CD14-positive monocyte (primary cell): ENCODE measurements around the gene RPL10. TPM values are rescaled to one million over a fixed set of nuclear protein-coding genes. Genes with fewer than 3 reads are reported as not detected.

ENCODE experiments used
- DNase-seq, 3 donors: peaks; one replicate each; pipeline ENCODE4 v3.0.0-alpha.2; 2011 to 2022
- H2AFZ ChIP-seq: 2 replicates; pipeline ENCODE4 v1.6.0; 2012; ENCODE audit warnings: mild to moderate bottlenecking, low read depth, low read length, inconsistent platforms; ENCODE audit not compliant: insufficient read depth, poor library complexity, severe bottlenecking
- H3K27ac ChIP-seq, 2 donors: 1 replicate in 1 of 2; 2 replicates in 1 of 2; pipeline ENCODE4 v1.5.1; 2012 to 2013; ENCODE audit warnings: low read length in 2 of 2, control low read depth in 1 of 2, inconsistent platforms in 1 of 2, low read depth in 1 of 2, mild to moderate bottlenecking in 1 of 2
- H3K27me3 ChIP-seq, 2 donors: one replicate each; pipeline versions ENCODE4 v1.6.0 to v1.6.1; 2011 to 2013; ENCODE audit warnings: low read length in 2 of 2; ENCODE audit not compliant: control insufficient read depth in 2 of 2, insufficient read depth in 2 of 2
- H3K36me3 ChIP-seq, 2 donors: replicated peaks in 1 of 2; 1 replicate in 1 of 2; 2 replicates in 1 of 2; pipeline versions ENCODE4 v1.5.1 to v1.6.1; 2012 to 2013; ENCODE audit warnings: low read length in 2 of 2, control low read depth in 1 of 2, inconsistent platforms in 1 of 2, mild to moderate bottlenecking in 1 of 2; ENCODE audit not compliant: insufficient read depth in 2 of 2, control insufficient read depth in 1 of 2
- H3K4me1 ChIP-seq, 2 donors: 1 replicate in 1 of 2; 2 replicates in 1 of 2; pipeline versions ENCODE4 v1.5.1 to v1.6.1; 2012 to 2013; ENCODE audit warnings: low read length in 2 of 2, control low read depth in 1 of 2, inconsistent platforms in 1 of 2, mild to moderate bottlenecking in 1 of 2, moderate library complexity in 1 of 2; ENCODE audit not compliant: insufficient read depth in 2 of 2, control insufficient read depth in 1 of 2
- H3K4me2 ChIP-seq: replicated peaks from 2 replicates; pipeline ENCODE3; 2012; ENCODE audit warnings: low read length, moderate library complexity, mild to moderate bottlenecking; ENCODE audit not compliant: poor library complexity, severe bottlenecking; ENCODE audit errors: extremely low read depth
- H3K4me3 ChIP-seq, 3 experiments: fragments of 200-600 bp in 1 of 3; sonication (generic) in 1 of 3; replicated peaks in 1 of 3; 1 replicate in 2 of 3; 2 replicates in 1 of 3; pipeline ENCODE4 v1.5.1; 2011 to 2013; ENCODE audit warnings: low read length in 3 of 3, mild to moderate bottlenecking in 3 of 3, control low read depth in 2 of 3, low read depth in 2 of 3, inconsistent platforms in 1 of 3, moderate library complexity in 1 of 3
- H3K79me2 ChIP-seq: 2 replicates; pipeline ENCODE4 v1.6.0; 2012; ENCODE audit warnings: mild to moderate bottlenecking, control low read depth, inconsistent platforms, low read length, moderate library complexity; ENCODE audit not compliant: insufficient read depth
- H3K9ac ChIP-seq: 2 replicates; pipeline ENCODE4 v1.6.0; 2017; ENCODE audit warnings: low read length, mild to moderate bottlenecking; ENCODE audit not compliant: insufficient read depth, poor library complexity, severe bottlenecking
- H3K9me3 ChIP-seq, 2 donors: replicated peaks in 1 of 2; 1 replicate in 1 of 2; 2 replicates in 1 of 2; pipeline versions ENCODE4 v1.5.1 to v1.6.1; 2012 to 2013; ENCODE audit warnings: low read length in 2 of 2, control low read depth in 1 of 2; ENCODE audit not compliant: control insufficient read depth in 1 of 2, insufficient read depth in 1 of 2
- H4K20me1 ChIP-seq: 2 replicates; pipeline ENCODE4 v1.6.0; 2012; ENCODE audit warnings: mild to moderate bottlenecking, low read length, control low read depth, moderate library complexity; ENCODE audit not compliant: insufficient read depth
- H3K27ac Mint-ChIP-seq, 7 donors: one replicate each; pipeline ENCODE4 v1.8.0; 2020; ENCODE audit warnings: mild to moderate bottlenecking in 7 of 7, mixed read lengths in 7 of 7, moderate library complexity in 6 of 7, inconsistent platforms in 2 of 7
- H3K27me3 Mint-ChIP-seq, 3 donors: one replicate each; pipeline ENCODE4 v1.8.0; 2021 to 2022; ENCODE audit warnings: low read depth in 3 of 3, mild to moderate bottlenecking in 3 of 3, mixed read lengths in 3 of 3, moderate library complexity in 3 of 3, inconsistent platforms in 1 of 3
- H3K36me3 Mint-ChIP-seq, 2 donors: one replicate each; pipeline ENCODE4 v1.8.0; 2020; ENCODE audit warnings: mixed read lengths in 2 of 2, inconsistent platforms in 1 of 2, mild to moderate bottlenecking in 1 of 2
- H3K4me1 Mint-ChIP-seq: one replicate; pipeline ENCODE4 v1.8.0; 2020; ENCODE audit warnings: mild to moderate bottlenecking, mixed read lengths
- H3K4me3 Mint-ChIP-seq, 2 donors: one replicate each; pipeline ENCODE4 v1.8.0; 2020; ENCODE audit warnings: mild to moderate bottlenecking in 2 of 2, mixed read lengths in 2 of 2, moderate library complexity in 1 of 2
- H3K9me3 Mint-ChIP-seq, 7 donors: one replicate each; pipeline ENCODE4 v1.8.0; 2020 to 2022; ENCODE audit warnings: mixed read lengths in 7 of 7, mild to moderate bottlenecking in 6 of 7, moderate library complexity in 6 of 7, inconsistent platforms in 2 of 7
- CTCF ChIP-seq: fragments of 200-600 bp; IDR thresholded peaks from one replicate; pipeline ENCODE4 v1.8.0; 2022; ENCODE audit warnings: antibody characterized with exemption, mild to moderate bottlenecking
- WGBS: methylation state at CpG from one replicate; pipeline ENCODE4 v1.1.5; 2013; ENCODE audit warnings: missing lambda C conversion rate; ENCODE audit not compliant: insufficient coverage; 5-methylcytosine and 5-hydroxymethylcytosine counted together
- intact Hi-C, 2 donors: fragments of 100-400 bp; cut with micrococcal nuclease; formaldehyde crosslinking; loops; one replicate each; pipeline versions ENCODE4 v1.15.0 to v1.15.1; 2023
- polyA plus RNA-seq, 3 donors: library from polyadenylated mRNA; depleted of rRNA in 1 of 3; unstranded in 2 of 3; stranded (reverse) in 1 of 3; fragments of 300-500 nt in 2 of 3; fragments of >200 nt in 1 of 3; fragmentation: Illumina TruSeq in 2 of 3; gene quantifications; 1 replicate in 2 of 3; 2 replicates in 1 of 3; pipeline ENCODE4 v1.2.3, GENCODE V29; 2012 to 2021

RPL10 gene
- polyA plus RNA-seq, 3 donors, result 1,536 to 5,639 (median 1,724) TPM

- Histone ChIP-seq H3K36me3 (peaks cover 37 to 41% of the 10 kb centered on the region in 2 donors), H3K79me2 (peaks cover 45% of the 10 kb centered on the region), H3K4me1 (peaks cover 46 to 53% of the 10 kb centered on the region in 2 donors), H3K9me3 (no peaks in the 10 kb centered on the region), H2AFZ (no peak overlapping the region), H4K20me1 (no peaks in the 10 kb centered on the region), H3K27me3 (no peaks in the 10 kb centered on the region), H3K4me2 (no peak overlapping the region), H3K9ac (no peak overlapping the region), H3K27ac (peak overlapping the region; percentile 78 to 92), H3K4me3 (no peak overlapping the region)
- no peak for TF ChIP-seq CTCF
- peaks cover 0 to 11% (median 2%) of the 10 kb centered on the region in 3 donors for H3K27me3 Mint-ChIP-seq
- H3K9me3 Mint-ChIP-seq, result peaks cover 0 to 21% (median 10%) of the 10 kb centered on the region in 7 donors
- no peak for DNase-seq
- peaks cover 37 to 39% of the 10 kb centered on the region in 2 donors for H3K36me3 Mint-ChIP-seq
- 92% methylated on average over 4 of the region's 8 CpGs for WGBS
- intact Hi-C loops, result no loop called here
- peaks cover 45% of the 10 kb centered on the region for H3K4me1 Mint-ChIP-seq
- H3K27ac Mint-ChIP-seq, result peak overlapping the region in 5 of 7 donors; percentile 28 to 80 (median 62)
- peak overlapping the region in 1 of 2 donors; percentile 34 for H3K4me3 Mint-ChIP-seq
Measured at GRCh38 chrX:154432210-154432609, 34.0 kb downstream of the RPL10 start.

GRCh38 chrX:154433605-154434004, 35.4 kb downstream of the RPL10 start:
- H3K4me2 ChIP-seq, result no peak overlapping the region
- Mint-ChIP-seq H3K4me3 (no peak overlapping the region), H3K9me3 (peaks cover 0 to 17% (median 11%) of the 10 kb centered on the region in 7 donors), H3K27me3 (peaks cover 0 to 15% (median 2%) of the 10 kb centered on the region in 3 donors), H3K4me1 (peaks cover 45% of the 10 kb centered on the region), H3K36me3 (peaks cover 40 to 45% of the 10 kb centered on the region in 2 donors), H3K27ac (peak overlapping the region in 2 of 7 donors; percentile 32 to 72)
- H3K4me3 ChIP-seq, result no peak overlapping the region
- no peak overlapping the region for H2AFZ ChIP-seq
- no peaks in the 10 kb centered on the region for H3K27me3 ChIP-seq
- peaks cover 51% of the 10 kb centered on the region for H3K79me2 ChIP-seq
- H3K9ac ChIP-seq, result no peak overlapping the region
- intact Hi-C loops, result no loop called here
- DNase-seq, result no peak
- TF ChIP-seq CTCF, result no peak
- H3K27ac ChIP-seq, result no peak overlapping the region
- WGBS, result 100% methylated on average over 1 of the region's 7 CpGs
- H3K36me3 ChIP-seq, result peaks cover 38 to 41% of the 10 kb centered on the region in 2 donors
- H3K4me1 ChIP-seq, result peaks cover 46 to 54% of the 10 kb centered on the region in 2 donors
- H3K9me3 ChIP-seq, result peaks cover 0 to 5% of the 10 kb centered on the region in 2 donors
- H4K20me1 ChIP-seq, result no peaks in the 10 kb centered on the region
